ENCODE measurements around the gene CDH12. TPM values are rescaled to one million over a fixed set of nuclear protein-coding genes. Genes with fewer than 3 reads are reported as not detected.

CDH12 gene
- total RNA-seq, 1 experiment from 2014 or later = not detected

- no peak overlapping the region for H4K8ac ChIP-seq (replicated peaks; ENCODE audit: insufficient read length, low read depth, low read length)
- H3K9ac ChIP-seq (ENCODE audit: extremely low read depth, insufficient read length, low read length) = no peak overlapping the region
- H3K4ac ChIP-seq (ENCODE audit: low read depth, low read length) = no peak overlapping the region
- no peak overlapping the region for H2AFZ ChIP-seq (ENCODE audit: low read length)
- no peaks in the 10 kb centered on the region for H3K79me1 ChIP-seq (ENCODE audit: insufficient read depth, low read depth, low read length, poor library complexity, severe bottlenecking)
- TF ChIP-seq, protein P1, sequence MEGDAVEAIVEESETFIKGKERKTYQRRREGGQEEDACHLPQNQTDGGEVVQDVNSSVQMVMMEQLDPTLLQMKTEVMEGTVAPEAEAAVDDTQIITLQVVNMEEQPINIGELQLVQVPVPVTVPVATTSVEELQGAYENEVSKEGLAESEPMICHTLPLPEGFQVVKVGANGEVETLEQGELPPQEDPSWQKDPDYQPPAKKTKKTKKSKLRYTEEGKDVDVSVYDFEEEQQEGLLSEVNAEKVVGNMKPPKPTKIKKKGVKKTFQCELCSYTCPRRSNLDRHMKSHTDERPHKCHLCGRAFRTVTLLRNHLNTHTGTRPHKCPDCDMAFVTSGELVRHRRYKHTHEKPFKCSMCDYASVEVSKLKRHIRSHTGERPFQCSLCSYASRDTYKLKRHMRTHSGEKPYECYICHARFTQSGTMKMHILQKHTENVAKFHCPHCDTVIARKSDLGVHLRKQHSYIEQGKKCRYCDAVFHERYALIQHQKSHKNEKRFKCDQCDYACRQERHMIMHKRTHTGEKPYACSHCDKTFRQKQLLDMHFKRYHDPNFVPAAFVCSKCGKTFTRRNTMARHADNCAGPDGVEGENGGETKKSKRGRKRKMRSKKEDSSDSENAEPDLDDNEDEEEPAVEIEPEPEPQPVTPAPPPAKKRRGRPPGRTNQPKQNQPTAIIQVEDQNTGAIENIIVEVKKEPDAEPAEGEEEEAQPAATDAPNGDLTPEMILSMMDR (conservative IDR thresholded peaks at IDR 0.05) = no peak
- no peak overlapping the region for H2BK5ac ChIP-seq (ENCODE audit: insufficient read length, low read length)
- no peak overlapping the region for H3K23ac ChIP-seq (ENCODE audit: insufficient read length, low read depth, low read length)
- no peak overlapping the region for H3K4me3 Mint-ChIP-seq
- no peaks in the 10 kb centered on the region for H3K27me3 ChIP-seq (ENCODE audit: insufficient read depth, low read length)
- no peak overlapping the region for H2BK12ac ChIP-seq (ENCODE audit: insufficient read length, low read depth, low read length)
- H4K20me1 ChIP-seq (ENCODE audit: control insufficient read depth, insufficient read depth, insufficient read length) = no peaks in the 10 kb centered on the region
- H3K27ac ChIP-seq (ENCODE audit: insufficient read length, low read depth, low read length) = no peak overlapping the region
- no peak overlapping the region for H3K18ac ChIP-seq (ENCODE audit: insufficient read length, low read depth, low read length)
- no peaks in the 10 kb centered on the region for H3K36me3 Mint-ChIP-seq (ENCODE audit: insufficient read depth in 1 of 3, low read depth in 3 of 3)
- no peak overlapping the region for H4K5ac ChIP-seq (ENCODE audit: insufficient read length, low read depth, low read length)
- no peaks in the 10 kb centered on the region for H3K9me3 ChIP-seq (ENCODE audit: control insufficient read depth, low read depth, low read length)
- no peak overlapping the region for H3K27ac Mint-ChIP-seq
- H3K4me1 ChIP-seq (ENCODE audit: insufficient read depth, low read length) = no peaks in the 10 kb centered on the region
- no CpG with 5 or more reads among the region's 2 CpGs for whole genome bisulfite sequencing (ENCODE audit: extremely low coverage, insufficient read length, low lambda C conversion rate)
- H3T11ph ChIP-seq (ENCODE audit: low read length) = no peak overlapping the region
- no peaks in the 10 kb centered on the region for H3K9me3 Mint-ChIP-seq
- H4K91ac ChIP-seq (ENCODE audit: insufficient read length, low read depth, low read length) = no peak overlapping the region
- no peak overlapping the region for H3K14ac ChIP-seq (ENCODE audit: insufficient read depth, low read length)
- no peak overlapping the region for H3K4me2 ChIP-seq (ENCODE audit: insufficient read depth, insufficient read length, low read length)
- H3K27me3 Mint-ChIP-seq (ENCODE audit: low read depth) = no peaks in the 10 kb centered on the region
- no peak overlapping the region for H2BK15ac ChIP-seq (ENCODE audit: low read depth, low read length)
- H2AK5ac ChIP-seq (ENCODE audit: insufficient read length, low read length) = no peak overlapping the region
- H2BK120ac ChIP-seq (ENCODE audit: low read depth, low read length, poor library complexity, severe bottlenecking) = no peak overlapping the region
- no peak overlapping the region for H3K56ac ChIP-seq (ENCODE audit: insufficient read length, low read depth, low read length)
- H3K79me2 ChIP-seq (ENCODE audit: insufficient read depth, low read length) = no peaks in the 10 kb centered on the region
- H2BK20ac ChIP-seq (ENCODE audit: low read depth, low read length, poor library complexity, severe bottlenecking) = no peak overlapping the region
- no peak for DNase-seq
- H3K4me1 Mint-ChIP-seq = no peaks in the 10 kb centered on the region
- no peaks in the 10 kb centered on the region for H3K23me2 ChIP-seq (ENCODE audit: insufficient read length, low read depth, low read length, poor library complexity, severe bottlenecking)
Measured at GRCh38 chr5:22351178-22351577, 502.0 kb downstream of the CDH12 start.
